GM18520 (cell line): Measurements from ENCODE around the gene SMYD3.
A peak's percentile ranks its signal among the peaks of the same experiment; 100 is the strongest.
"Not testable (repeated sequence)": the region's sequence is repeated elsewhere in the genome, so short reads cannot be mapped to it uniquely, and the experiment has no call there.

Experiments
- ATAC-seq: cut with Tn5 transposase; IDR thresholded peaks from one replicate; pipeline ENCODE4 v1.9.1; 2021; ENCODE audit not compliant: unreplicated experiment

SMYD3 gene

GRCh38 chr1:246364415-246364941 lies 142.6 kb downstream of the SMYD3 start:
- ATAC-seq = peak; percentile 45

DNA sequence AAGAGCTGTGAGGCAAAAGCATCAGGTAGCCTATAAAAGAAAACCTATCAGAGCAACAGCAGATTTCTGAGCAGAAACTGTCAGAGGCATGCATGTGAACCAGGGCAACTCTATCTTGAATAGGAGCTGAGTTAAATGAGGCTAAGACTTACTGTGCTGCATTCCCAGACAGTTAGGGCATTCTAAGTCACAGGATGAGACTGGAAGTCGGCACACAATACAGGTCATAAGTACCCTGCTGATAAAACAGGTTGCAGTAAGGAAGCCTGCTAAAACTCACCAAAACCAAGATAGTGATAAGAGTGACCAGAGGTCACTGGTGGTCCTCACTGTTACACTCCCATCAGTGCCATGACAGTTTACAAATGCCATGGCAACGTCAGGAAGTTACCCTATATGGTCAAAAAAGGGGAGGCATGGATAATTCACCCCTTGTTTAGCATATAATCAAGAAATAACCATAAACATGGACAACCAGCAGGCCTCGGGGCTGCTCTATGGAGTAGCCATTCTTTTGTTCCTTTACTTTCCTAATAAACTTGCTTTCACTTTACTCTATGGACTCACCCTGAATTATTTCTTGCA lies 150.0 kb downstream of the SMYD3 start:
- ATAC-seq = not testable (repeated sequence)

DNA sequence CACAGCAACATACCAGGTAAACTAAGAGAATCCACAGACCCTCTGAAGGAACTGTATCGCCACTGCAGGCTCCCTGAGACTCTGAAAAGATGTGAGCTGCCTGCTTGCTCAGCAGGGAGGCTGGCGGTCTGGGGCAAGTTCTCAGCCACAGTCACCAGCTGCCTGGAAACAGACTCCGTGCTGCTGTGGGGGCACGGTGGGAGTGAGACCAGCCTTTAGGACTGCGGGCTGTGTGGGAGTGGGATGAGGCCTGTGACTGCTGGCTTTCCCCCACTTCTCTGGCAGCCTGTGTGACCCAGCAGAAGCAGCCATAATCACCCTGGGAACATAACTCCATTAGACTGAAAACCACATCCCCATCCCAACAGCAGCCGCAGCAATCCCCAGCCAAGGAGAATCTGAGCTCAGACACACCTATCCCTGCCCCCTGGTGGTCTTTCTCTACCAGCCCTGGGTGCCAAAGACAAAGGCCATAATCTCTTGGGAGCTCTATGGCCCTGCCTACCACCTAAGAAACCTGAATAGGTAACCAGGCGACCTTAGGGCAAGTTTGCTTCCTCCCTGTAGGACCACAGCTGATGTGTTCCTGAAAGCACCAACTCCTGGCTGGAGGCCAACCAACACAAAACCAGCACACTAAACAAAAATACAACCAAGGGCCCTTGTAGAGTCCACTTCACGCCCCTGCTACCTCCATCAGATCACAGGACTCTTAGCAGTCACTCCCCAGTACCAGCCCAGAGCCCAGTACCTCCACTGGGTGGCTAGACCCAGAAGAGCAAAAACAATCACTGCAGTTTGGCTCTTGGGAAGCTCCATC lies 151.5 kb downstream of the SMYD3 start:
- ATAC-seq = no peak

GRCh38 chr1:246351721-246352120 lies 155.4 kb downstream of the SMYD3 start:
- no peak for ATAC-seq

- ATAC-seq = no peak
Measured at GRCh38 chr1:246350745-246351144, 156.3 kb downstream of the SMYD3 start.

DNA sequence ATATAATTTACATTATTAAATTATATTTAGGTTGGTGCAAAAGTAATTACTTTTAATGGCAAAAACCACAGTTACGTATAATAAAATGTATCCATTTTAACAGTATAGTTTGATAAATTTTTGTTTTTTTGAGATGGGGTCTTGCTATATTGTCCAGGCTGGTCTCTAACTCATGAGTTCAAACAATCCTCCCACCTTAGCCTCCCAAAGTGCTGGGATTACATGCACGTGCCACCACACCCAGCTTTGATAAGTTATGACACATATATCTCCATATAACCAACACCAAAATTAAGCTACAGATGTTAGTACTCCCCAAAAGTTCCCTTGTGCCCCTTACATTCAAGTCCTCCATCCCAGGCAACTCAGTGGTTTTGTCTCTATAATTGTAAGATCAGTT lies 163.1 kb downstream of the SMYD3 start:
- ATAC-seq = no peak

- ATAC-seq = no peak
Measured at GRCh38 chr1:246343251-246343650, 163.8 kb downstream of the SMYD3 start.

GRCh38 chr1:246338546-246338945 lies 168.5 kb downstream of the SMYD3 start:
- no peak for ATAC-seq

DNA sequence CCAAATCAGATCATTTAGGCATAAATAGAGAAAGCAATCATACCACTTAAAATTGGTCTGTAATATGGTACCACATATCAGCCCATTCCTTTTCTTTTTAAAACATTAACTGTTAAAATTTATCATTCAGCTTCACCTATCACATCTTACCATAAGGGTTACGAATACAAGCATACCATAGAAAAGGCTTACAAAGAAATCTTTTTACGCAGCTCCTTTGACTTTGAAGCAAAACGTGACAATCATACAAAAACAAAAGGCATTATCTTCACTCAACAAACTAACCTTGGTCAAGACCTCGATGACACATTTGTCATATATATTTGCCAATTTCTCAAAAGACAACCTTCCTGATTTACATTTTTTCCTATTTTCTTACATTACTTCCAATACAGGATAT lies 169.0 kb downstream of the SMYD3 start:
- no peak for ATAC-seq

DNA sequence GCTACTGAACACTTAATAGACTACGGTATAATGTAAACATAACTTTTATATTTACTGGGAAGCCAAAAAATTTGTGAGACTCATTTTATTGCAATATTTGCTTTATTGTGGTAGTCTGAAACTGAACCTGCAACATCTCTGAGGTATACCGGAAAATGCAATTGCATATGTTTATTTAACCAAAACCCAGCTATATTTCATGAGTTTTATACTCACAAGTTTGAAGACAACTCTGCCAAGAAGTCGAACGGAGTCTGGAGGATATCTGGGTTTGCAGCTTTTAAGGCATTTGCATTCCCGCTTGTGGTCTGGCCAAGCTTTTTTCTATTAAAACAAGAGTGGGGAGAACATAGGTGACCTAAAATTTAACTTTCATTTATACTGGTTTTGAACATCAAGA lies 171.9 kb downstream of the SMYD3 start:
- no peak for ATAC-seq

GRCh38 chr1:246333855-246334254 lies 173.2 kb downstream of the SMYD3 start:
- no peak for ATAC-seq

DNA sequence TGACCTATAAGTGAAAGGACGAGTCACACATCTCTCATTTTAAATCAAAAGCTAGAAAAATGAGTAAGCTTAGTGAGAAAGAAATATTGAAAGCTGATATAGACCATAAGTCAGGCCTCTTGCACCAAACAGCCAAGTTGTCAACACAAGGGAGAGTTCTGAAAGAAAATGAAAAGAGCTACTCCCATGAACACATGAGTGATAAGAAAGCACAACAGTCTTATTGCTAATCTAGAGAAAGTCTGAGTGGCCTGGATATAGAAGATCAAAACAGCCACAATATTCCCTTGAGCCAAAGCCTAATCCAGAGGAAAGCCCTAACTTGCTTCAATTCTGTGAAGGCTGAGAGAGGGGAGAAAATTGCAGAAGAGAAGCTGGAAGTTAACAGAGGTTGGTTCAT lies 175.0 kb downstream of the SMYD3 start:
- ATAC-seq = no peak

DNA sequence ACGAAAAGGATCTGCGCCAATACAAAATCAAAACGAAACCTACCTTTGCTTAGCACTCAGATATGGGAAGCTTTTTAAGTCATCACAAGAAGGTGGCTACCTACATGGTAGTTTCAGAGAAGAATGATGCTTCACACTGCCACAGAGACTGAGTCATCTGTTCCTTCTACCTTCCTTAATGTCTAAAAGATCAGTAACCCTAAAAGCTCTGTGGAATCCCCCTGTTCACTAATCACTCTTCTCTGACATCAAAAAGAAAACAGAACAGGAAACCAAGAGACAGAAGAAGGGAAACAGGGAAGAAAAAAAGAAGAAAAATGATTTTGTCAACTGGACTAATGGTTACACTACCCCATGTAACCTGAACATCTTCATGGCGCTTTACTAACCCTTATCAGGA lies 177.2 kb downstream of the SMYD3 start:
- peak; percentile 98 for ATAC-seq

GRCh38 chr1:246329292-246329691 lies 177.8 kb downstream of the SMYD3 start:
- ATAC-seq = not testable (repeated sequence)

- no peak for ATAC-seq
Measured at GRCh38 chr1:246324711-246325110, 182.4 kb downstream of the SMYD3 start.

- ATAC-seq = not testable (repeated sequence)
Measured at GRCh38 chr1:246324033-246324432, 183.0 kb downstream of the SMYD3 start.

GRCh38 chr1:246320286-246320685 lies 186.8 kb downstream of the SMYD3 start:
- no peak for ATAC-seq

DNA sequence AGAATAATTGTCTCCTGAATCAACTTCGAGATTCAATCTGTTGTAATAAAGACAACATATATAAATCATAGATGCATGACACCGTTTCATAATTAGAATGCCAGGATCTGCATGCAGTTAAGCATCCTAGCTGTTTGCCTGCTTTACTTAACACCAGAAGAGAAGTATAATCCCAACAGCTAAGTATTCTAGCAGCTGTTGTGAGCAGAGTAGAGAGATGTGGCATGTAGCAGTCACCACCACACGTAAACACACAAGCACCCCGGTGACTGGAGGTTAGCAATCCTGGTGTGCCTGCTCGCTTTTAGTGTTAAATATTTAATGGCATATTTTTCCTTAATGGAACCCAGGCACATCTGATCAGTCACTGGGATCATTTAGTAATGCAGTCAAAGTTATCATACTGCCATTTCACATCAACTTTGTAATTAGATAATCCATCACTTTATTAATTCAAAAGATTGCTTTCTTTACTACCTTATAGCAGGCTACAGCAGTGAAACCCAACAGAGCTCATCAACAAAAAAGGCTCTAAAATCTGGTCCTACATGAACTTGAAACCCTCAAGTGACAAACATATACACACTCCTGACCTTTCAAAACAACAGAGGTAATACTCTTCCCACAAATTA lies 187.9 kb downstream of the SMYD3 start:
- ATAC-seq = no peak

GRCh38 chr1:246318622-246319021 lies 188.5 kb downstream of the SMYD3 start:
- no peak for ATAC-seq

DNA sequence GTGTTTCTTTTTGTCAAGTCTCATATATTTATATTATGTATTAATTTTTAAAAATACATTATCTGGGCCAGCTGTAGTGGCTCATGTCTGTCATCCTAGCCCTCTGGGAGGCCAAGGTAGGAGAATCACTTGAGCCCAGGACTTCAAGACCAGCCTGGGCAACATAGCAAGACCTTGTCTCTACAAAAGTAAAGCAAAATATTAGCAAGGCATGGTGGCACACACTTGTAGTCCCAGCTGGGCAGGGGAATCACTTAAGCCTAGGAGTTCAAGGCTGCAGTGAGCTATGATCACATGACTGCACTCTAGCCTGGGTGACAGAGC lies 189.1 kb downstream of the SMYD3 start:
- ATAC-seq = no peak

DNA sequence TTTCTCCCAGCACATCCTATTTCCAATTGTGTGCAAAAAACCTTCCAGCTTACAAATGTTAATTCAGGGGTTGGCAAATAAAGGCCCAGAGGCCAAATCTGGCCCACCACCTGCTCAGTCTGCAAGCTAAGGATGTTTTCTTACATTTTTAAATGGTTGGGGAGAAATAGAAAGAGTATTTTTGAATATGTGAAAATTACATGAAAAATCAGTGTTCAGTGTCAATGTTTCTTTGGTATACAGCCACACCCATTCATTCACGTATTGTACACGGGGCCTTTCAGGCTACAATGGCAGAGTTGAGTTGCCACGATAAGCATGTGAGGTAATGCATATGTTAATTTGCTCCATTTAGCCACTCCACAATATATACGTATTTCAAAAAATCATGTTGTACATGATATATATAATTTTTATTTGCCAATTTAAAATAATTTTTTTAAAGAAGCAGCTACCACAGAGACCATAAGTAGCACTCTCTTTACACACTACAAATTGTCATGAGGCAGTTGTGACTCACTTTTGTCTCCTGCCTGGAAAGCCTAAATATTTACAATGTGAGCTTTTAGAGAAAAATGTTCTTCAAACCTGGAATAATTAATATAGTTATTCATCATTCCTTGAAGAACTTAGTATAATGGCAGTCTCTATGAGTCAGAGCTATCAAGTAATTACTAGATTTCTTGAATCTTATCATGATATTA lies 189.6 kb downstream of the SMYD3 start:
- ATAC-seq = no peak
